ENCODE results near the gene FAM209A.

GRCh38 chr20:56506103-56506502 is 18.4 kb upstream of the FAM209A start:
- TF ChIP-seq, protein P1, sequence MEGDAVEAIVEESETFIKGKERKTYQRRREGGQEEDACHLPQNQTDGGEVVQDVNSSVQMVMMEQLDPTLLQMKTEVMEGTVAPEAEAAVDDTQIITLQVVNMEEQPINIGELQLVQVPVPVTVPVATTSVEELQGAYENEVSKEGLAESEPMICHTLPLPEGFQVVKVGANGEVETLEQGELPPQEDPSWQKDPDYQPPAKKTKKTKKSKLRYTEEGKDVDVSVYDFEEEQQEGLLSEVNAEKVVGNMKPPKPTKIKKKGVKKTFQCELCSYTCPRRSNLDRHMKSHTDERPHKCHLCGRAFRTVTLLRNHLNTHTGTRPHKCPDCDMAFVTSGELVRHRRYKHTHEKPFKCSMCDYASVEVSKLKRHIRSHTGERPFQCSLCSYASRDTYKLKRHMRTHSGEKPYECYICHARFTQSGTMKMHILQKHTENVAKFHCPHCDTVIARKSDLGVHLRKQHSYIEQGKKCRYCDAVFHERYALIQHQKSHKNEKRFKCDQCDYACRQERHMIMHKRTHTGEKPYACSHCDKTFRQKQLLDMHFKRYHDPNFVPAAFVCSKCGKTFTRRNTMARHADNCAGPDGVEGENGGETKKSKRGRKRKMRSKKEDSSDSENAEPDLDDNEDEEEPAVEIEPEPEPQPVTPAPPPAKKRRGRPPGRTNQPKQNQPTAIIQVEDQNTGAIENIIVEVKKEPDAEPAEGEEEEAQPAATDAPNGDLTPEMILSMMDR (IDR thresholded peaks at IDR 0.05) = no peak
- TF ChIP-seq POLR2A (IDR thresholded peaks at IDR 0.05) = no peak

All from Peyer's patch (tissue), 4 donors.